GM19395 (cell line): ENCODE results near the gene DHH.

Experiments used
- ATAC-seq: cut with Tn5 transposase; IDR thresholded peaks from one replicate; pipeline ENCODE4 v1.9.1; 2021; ENCODE audit warnings: mild to moderate bottlenecking, moderate library complexity; ENCODE audit not compliant: unreplicated experiment

Gene DHH

DNA sequence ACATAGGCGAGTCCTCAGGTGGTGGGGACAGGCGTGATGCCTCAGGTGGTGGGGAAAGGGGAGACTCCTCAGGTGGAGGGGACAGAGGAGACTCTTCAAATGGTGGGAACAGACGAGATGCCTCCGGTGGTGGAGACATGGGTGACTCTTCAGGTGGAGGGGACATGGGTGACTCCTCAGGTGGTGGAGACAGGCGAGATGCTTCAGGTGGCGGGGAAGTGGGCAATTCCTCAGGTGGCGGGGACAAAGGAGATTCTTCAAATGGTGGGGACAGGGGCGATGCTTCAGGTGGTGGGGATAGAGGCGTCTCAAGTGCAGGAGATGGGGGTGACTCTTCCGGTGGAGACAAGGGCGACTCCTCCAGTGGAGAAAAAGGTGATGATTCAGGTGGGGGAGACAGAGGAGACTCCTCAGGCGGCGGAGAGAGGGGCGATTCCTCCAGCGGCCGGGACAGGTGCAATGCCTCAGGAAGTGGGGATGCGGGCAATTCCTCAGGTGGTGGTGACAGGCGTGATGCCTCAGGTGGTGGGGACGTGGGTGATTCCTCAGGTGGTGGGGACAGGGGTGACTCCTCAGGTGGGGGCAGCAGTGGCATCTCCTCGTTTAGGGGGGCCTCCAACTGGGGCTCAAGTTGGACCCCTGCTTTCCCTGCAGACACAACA, 42.7 kb downstream of the DHH start:
- ATAC-seq = no peak

DNA sequence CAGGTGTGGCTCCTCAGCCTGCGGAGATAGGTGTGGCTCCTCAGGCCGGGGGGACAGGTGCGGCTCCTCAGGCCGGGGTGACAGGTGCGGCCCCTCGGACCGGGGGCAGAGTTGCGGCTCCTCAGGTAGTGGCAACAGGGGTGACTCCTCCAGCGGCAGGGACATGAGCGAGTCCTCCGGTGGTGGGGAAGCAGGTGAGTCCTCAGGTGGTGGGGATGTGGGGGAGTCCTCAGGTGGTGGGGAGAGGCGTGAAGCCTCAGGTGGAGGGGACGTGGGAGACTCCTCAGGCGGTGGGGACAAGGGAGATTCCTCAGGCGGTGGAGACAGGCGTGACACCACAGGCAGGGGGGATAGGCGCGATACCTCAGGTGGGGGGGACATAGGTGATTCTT, 43.2 kb downstream of the DHH start:
- no peak for ATAC-seq

DNA sequence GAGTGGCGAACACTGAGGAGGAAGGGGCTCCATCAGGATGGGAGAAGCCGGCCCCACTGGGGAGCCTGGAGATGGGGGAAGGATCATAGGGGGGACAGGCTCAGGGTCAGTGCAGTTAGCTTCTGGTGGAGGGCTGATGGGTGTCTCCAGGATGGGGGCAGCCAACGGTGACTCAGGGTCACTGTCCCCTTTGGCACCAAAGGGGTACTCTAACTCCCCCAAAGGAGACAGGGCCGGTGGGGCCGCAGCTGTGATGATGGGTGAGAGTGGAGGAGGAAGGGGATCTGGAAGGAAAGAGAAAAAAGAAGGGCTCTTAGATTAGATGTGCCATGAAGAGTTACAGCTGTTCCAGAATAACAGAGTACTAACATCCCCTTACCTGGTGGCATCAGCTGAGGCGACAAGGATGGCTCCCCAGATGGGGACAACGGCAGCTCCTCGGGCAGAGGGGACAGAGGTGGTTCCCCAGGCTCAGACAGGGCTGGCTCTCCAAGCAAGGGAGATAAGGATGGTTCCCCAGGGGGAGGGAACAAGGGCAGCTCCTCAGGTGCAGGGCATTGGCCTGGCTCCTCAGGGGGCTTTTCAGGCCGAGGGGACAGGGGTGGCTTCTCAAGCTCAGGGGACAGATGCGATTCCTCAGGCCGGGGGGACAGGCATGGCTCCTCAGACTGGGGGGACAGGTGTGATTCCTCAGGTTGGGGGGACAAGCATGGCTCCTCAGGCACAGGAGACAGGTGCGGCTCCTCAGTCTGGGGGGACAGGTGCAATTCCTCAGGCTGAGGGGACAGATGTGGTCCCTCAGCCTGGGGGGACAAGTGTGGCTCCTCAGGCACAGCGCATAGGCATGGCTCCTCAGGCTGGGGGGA, 43.9 kb downstream of the DHH start:
- no peak for ATAC-seq

DNA sequence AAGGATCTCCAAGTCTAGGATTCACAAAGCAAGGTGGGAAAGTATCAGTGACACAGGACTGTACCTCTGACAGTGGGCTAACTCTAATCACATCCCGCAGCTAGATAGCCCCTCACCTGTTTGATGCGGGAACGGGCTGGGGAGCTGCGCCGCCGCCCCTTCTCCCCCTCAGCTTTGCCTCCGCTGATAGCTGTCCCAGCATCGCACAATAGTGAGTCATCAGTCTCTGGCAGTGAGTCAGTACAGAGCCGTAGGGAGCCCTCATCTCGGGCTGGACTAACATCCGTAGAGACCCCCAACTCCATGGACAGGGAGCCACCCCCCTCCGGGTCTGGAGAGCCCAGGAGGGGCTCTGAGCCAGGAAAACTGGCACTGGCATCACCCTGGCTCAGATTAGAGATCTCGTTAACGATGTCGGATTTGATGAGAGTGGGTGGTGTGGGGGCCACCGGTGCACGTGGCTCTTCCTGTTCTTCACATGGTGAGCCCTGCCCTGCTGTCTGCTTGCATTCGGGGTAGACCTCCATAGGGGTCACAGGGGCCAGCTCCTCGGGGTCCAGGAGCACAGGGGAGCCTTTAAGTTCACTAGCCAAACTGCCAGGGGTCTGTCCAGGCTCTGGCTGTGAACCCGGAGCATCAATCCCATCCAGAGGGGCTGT, 44.9 kb downstream of the DHH start:
- ATAC-seq = no peak

DNA sequence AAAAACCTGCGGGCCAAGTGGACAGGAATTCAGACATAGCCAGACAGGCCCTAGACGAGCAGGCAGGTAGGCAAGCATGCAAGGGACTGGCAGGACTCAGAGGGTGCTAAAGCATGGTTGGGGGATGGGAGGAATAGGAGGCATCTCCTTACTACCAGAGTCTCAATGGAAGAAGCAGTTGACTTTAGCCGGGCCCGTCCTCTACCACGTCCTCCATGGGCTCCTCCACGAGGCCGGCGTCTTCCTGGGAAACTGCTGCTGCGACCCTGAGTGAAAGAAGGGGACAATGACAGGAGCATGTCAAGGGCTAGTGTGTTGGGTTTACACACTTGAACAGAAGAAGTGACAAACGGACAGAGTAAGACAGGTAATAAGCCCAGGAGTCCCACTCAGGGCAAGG, 45.6 kb downstream of the DHH start:
- ATAC-seq = no peak

DNA sequence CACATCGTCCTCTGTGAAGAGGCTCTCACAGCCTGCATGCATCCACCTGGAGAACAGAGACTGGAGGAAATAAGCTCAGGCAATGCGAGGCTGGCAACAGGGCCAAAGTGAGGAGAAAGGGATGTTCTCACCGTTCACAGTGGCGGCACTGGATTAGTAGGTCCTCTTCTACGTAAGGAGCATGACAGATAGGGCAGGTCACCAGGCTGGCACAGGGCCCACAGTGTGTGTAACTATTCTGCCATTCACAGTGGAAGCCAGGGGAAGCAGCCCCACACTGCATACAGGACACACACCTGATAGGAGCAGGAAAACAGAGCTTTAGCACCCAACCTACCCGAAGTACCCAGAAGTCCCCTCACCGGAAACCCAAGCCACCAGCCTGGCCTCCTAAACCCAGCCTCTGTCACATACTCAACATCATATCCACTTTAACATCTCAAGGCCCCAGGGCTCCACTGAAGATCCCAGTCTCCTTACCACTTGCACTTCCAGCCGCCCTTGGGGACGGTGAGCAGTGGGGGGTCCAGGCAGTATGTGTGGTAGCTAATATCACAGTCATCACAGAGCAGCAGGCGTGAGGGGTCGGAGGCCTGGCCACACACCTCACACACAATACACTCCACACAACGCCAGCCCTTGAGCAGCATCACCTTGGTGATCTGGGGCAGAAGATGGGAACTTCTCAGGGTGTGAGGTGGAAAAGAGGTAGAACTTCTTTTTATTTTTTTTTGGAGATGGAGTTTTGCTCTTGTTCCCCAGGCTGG, 48.3 kb downstream of the DHH start:
- ATAC-seq = no peak

DNA sequence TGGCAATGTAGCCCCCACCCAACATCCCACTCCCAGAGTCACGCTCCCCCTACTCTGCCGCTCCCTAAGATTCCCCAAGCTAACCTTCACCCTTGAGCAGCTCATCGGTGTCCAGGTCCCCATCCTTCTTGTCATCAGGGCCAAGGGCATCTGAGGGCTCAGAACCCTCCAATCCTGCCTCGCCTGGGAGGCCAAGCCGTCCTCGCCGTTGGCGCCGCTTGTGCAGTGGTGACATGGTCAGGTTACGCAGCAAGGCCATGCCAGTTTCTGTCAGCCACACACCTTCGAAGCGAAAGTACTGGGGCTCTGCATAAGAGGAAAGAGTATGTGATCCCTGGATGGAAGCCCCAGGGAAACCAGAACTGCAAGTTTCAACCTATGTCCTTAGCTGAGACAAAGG, 49.9 kb downstream of the DHH start:
- ATAC-seq = no peak

DNA sequence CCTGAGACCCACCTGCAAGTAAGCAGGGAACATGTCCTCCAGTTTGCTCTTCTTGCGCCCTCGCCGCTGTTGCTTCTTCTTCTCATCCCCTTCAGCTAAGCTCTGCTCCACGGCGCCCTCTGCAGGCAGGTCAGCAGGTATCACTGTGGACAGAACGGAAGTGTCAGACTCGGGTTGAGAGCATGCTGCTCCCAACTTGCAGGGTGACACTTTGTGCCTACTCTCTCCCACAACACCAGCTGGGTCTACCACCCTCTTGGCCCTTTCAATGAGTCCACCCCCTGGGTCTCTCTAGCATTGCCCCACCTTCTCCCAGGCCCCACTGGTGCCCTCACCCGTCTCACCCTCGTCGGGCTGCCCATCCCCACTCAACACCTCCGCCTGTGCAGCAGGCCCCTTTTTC, 50.7 kb downstream of the DHH start:
- ATAC-seq = no peak

DNA sequence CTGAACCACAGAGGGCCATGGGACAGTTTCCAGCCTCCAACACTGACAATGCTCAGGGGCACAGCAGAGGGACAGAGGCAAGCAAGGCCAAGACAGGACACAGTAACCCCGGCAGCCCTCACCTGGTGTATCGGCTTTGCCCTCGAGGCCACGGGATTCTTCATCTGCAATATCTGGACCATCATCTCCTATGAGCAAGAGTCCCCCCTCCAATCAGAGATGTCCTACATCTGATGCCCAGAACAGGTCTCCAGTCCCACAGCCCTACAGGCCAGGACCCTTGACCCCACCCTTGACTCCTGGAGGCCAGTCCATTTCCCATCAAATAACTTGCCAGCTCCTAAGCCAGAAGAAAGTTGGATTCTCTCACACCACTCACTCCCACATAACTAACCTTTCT, 51.4 kb downstream of the DHH start:
- no peak for ATAC-seq

DNA sequence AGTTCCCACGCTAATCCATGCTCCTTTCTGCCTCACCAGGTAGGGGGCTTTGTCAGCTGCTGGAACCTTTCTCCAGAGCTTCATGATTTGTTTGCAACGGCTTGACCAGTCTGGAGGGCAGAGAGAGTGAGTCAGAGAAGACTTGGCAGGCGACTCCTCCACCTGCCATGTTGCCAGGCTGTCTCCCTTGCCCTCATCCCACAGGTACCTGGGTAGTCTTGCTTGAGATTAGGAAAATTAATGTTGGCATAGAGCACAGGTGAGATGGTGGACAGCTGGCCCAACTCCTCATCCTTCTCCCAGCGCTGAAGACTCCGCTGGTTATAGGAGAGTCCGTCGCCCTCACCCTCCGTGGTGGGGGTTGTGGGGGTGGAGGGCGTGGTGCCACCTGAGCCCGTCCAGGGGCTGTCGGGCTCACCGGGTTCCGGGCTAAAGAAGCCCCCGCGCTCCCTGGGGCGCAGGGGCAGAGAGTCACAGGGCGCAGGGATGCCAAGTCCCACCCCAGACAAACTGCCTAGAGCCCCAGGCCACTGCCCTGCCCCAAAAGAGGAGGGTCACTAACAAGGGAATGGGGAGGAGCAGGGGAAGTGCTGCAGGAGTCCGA, 52.6 kb downstream of the DHH start:
- no peak for ATAC-seq

DNA sequence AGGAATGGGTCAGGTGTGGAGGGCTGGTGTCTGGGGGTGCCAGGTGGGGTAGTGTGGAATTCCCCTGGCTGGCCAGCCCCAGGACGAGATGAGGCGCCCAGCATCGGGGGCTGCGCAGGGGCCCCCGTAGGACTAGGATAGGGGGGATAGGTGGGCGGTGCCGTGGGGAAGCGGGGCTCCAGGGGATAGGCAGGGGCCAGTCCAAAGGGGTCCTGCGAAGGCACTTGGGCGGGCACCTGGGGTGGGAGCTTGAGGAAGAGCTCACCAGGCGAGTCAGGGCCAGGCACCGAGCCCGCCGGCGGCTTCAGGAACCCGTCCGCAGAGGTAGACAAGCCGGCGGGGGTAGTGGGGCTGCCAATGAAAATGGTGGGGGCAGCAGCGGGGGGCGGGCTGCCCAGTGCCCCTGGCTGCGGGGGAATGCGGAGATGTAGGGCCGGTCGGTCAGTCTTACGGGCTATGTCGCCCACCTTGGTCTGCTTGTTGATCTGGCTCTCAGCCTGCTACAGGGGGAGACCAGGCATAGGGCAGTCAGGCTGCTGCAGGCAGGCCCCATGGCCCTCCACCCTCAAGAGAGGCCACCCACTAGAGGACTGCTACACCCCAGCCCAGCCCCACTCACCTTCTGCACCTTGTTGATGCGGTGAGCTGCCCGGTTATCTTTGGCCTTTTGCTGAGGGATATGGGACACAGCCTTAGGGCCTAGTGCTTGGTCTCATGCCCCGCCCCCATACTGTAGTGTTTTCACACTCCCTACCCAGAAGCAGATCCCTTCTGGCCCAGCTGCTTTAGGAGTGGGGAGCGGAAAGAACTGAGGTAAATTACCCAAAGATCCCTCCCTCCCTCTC, 53.3 kb downstream of the DHH start:
- ATAC-seq = no peak

DNA sequence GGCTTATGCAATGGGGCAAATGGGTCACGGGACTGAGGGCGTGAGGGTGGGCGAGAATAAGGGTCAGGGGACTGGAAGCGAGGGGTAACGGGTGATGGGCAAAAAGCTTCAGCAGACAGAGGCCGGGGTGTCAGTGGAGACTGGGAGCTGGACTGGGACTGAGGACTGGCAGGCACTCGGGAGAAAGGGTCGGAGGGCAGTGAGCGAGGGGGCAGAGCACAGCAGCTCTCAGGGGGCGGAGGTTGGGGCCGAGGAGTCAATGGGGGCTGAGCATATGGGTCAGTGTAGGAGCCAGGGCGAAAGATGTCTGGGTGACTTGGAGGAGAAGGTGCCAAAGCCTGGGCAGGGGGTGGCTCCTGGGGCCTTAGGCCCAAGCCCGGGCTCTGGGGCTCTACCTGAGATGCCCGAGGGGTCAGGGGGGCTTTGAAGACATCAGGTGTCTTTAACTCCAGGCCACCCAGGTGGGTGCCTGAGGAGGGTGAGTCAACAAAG, 54.2 kb downstream of the DHH start:
- no peak for ATAC-seq

DNA sequence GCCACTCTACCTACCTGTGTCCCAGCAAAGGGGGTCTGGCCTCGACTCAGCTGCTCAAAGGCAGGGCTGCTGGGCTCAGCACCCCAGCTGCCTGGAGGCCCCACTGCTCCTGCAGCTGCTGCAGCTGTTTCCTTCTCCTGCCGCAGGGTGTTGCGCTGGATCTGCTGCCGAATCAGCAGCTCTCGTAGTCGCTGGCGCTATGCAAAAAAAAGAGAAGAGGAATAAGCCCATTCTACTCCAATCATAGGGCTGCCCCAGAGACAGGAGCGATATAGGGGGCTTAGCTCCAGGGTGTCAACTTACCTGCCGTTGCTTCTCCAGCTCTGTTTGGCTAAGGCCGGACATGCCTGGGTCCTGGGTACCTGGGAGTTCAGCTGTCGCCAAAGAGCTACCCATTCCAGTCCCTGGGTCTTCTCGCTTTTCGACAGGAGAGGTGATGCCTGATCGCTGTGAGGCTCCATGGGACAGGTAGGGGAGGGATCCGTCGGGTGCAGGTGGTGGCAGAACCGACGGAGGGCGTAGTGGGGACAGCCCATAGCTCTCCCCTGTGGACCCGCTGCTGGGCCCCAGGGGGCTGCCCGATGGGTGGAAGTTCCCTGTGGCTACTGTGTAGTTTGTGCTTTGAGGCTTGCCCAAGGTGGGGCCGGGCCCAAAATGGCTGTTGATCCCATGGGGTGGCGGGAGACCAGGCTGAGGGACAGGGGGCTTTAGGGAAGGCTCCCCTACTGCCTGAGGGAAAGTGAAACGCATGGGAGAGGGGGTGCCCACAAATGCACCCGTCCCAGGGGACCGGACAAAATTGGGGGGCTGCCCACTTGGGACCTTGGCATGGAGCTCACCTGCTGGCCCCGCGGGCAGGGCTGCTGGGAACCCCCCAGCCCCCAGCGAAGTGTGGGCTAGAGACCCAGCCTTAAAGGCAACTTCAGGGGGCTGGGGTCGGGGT, 54.9 kb downstream of the DHH start:
- no peak for ATAC-seq

DNA sequence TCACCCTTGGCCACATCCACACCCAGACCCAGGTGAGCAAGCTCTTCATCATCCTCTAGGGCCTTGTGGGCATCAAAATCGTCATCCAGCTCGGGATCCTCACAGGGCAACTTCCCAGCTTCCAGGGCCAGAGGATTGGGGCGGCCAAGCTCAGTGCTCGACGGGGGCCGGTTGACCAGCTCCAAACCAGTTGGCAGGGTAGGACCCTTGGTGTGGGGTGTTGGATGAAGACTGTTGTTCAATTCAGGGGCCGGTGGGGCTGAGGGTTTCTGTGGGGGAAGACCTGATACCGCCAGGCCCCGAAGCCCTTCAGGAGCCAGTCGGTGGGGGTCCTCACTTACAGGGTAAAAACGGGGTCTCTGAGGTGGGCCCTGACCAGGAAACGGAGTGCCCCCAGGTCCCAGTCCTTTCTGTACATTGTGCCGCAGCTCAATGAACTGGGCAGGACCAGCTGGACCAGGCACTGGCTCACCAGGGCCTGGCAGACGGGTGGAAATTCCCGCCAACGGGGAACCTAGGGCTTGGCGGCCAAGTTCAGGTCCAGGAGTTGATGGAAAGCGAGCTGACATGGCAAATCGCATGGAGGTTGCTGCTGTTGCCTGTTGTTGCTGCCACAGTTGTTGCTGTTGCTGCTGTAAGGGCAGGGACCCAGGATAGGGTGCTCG, 56.2 kb downstream of the DHH start:
- no peak for ATAC-seq

DNA sequence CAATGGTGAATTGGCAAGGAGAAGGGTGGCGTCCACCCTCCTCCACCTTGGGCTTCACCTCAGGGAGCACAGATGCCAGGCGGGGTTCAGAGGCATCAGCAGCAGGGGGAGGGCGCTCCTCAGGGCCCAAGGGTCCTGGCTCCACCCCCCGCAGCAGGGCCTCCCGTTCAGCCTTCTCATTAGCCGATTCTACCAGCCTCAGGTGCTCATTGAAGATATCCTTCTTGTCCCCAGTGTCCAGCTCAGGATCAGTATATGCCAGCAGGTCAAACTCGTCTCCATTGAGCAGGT, 56.7 kb downstream of the DHH start:
- no peak for ATAC-seq

DNA sequence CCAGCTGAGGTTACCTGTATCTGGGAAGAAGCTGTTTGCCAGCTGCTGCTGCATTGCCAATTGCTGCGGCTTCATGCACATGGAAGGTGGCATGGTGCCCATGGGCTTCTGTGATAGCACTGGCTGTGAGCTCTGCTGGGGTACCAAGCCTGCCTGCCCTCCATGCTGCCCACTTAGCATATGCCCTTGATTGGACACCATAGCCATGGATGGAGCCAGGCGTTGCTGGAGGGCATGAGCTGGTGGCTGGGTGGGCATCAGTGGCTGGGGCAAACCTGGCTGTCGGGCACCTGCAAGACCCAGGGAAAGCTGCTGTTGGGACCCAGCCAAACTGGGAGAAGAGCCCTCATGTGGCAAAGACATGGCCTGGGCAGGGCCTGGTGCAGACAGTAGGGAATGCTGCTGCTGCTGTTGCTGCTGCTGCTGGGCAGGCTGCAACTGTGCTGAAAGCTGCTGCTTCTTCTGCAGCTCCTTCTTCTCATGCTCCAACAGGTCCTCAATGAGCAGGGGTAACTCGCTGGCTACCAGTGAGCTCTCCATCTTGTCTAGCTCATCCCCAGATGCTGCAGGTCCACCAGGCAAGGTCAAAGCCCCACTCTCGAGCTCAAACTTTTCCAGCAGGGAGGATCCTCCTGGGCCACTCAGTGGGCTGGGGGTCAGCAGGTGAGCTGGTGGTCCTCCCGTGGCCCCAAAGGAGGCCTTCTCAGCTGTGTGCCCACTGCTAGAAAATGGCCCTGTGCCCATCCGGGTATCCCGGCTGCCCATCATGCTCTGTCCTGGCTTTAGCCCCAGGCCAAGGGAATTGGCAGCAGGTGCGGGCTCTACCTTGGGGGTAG, 57.3 kb downstream of the DHH start:
- ATAC-seq = no peak
